ENCODE results near the gene KLHL42.
"Not testable (repeated sequence)": the region's sequence is repeated elsewhere in the genome, so short reads cannot be mapped to it uniquely, and the experiment has no call there.

KLHL42 gene

GRCh38 chr12:27820564-27820963 is 40.5 kb downstream of the KLHL42 start:
- DNase-seq, result no peak

DNA sequence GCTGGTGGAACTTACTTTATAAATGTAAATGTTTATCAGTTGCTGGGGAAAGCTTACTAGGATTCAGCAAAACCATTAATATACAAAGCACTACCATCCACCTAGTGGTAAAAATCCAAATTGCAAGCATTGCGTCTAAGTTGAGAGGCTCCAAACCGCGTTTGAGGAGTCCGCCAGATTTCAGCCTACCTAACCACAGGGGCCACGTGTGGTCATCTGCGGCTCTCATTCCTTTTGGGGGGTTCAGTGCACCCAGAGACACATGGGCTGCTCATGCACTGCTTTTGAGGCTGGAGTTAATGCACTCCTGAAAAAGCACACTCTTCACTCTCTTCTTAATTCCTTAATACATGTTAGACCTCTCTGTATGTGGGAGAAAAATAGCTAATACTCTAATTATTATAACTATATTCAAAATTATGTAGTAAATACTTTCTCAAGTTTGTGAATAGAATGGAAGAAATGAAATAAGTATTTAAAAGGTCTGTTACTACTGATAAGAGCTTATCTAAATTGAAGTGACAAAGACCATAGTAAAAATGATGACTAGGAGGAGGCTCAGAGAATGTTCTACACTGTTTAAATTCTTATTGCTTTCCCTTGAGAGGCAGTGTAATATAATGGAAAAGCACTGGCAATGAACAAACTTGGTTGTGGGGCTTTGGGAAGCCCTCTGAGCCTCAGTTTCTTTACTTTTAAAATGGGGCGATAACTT is 41.4 kb downstream of the KLHL42 start:
- DNase-seq, result peak in 1 of 2 donors; percentile 25

DNA sequence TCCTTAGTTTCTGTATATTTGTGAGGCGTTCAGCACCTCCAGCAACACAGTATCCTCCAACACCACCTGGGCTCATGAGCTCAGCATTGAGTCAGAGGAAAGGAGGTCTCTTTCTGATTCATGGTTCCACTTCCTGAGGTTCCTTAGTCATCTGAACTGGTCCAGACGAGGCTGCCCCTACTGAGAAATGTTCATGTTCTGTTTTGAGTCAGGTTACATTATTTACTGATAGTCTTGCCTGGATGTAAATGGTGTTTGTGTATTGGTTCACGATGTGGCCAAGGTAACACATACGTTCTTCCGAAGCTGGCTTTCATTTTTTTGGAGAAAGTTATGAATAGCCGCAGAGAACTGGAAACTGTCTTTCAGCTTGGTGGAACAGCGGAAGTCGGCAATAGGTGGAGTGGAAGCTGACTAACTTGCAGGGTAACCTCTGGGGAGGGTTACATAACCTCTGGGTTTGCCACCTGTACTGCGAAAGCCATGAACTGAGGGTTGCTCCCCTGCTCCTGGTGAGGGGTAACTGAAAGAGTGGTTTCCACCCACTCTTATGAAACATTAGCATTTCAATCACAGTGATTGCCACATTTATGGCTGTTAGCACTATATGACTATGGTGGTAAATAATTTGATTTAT is 42.2 kb downstream of the KLHL42 start:
- no peak for DNase-seq

GRCh38 chr12:27823038-27823437 is 43.0 kb downstream of the KLHL42 start:
- no peak for DNase-seq

DNA sequence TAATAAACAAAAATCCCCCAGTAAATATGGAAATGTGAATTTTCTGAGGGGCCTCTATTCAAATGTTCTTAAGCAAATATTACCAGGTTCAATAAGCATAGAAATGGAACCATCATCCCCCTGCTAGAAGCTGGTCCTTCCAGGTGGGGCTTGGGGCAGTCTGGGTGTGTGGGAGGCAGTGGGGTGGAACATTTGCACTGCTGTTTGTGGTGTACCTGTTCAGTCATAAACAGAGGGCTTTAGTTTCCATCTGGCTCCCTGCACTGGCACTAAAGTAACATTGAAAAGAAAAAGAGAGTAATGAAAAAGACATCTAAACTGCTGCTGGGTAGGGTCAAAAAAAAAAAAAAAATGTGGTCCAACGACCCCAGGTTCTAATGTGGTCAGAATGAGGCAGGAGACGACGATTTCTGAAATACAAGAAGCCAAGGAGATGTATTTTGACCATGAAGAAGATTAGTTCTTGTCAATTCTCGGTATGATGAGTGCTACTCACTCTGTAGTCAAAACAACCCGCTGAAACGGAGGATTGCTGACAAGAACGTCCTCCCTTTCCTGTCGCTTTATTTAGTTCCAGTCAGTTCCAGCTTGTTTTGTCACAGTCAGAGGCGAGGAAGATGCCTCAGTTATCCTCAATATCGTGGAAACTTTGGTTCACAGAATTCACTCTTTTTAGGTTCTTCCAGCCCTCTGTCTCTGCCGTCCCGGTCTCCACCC is 44.3 kb downstream of the KLHL42 start:
- DNase-seq, result no peak

GRCh38 chr12:27826076-27826475 is 46.0 kb downstream of the KLHL42 start:
- DNase-seq, result no peak

DNA sequence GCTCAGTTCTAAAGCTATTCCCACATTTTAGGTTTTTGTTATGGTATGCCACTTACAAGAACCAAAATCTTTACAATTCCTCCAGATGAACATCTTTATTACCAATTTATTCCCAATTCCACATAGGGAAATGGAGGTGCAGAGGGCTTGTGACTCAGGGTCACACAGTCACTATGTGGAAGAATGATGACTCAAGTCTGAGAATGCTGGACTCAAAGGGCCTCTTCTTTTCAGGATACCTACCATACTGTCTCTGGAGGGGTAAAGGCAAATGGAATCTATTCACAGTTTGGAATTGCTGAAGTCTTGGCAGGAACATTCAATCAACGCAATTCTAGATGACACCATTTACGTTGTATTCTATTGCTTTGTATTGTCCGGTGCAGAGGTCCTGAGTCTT is 48.2 kb downstream of the KLHL42 start:
- DNase-seq, result no peak

DNA sequence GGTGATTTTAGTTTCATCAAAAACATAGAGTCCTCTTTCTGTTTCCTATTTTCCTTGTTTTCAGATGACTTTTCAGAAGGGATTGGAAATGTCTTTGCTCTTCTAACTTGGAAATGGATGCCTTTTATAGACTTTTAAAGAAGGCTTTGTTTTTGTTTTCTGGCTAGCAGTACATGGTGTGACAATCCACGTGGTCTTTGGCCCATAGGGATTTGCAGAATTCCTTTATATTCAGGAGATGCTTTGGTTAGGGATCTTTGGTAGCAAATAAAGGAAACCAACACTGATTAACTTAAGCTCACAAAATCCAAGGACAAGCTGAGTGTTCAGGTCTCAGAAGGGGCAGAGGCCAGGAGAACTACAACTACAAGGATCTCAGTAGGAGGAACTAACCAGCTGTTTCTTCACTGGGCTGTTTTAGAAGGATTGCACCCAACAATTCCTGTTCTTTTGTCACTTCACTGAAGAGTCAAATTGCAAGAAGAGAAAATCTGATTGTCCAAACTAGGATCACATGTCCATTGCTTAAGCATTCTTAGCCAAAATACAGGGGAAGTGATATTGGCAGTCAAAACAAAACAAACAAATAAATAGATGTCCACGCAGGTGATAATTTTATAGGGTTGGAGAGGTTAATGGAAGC is 58.6 kb downstream of the KLHL42 start:
- no peak for DNase-seq

DNA sequence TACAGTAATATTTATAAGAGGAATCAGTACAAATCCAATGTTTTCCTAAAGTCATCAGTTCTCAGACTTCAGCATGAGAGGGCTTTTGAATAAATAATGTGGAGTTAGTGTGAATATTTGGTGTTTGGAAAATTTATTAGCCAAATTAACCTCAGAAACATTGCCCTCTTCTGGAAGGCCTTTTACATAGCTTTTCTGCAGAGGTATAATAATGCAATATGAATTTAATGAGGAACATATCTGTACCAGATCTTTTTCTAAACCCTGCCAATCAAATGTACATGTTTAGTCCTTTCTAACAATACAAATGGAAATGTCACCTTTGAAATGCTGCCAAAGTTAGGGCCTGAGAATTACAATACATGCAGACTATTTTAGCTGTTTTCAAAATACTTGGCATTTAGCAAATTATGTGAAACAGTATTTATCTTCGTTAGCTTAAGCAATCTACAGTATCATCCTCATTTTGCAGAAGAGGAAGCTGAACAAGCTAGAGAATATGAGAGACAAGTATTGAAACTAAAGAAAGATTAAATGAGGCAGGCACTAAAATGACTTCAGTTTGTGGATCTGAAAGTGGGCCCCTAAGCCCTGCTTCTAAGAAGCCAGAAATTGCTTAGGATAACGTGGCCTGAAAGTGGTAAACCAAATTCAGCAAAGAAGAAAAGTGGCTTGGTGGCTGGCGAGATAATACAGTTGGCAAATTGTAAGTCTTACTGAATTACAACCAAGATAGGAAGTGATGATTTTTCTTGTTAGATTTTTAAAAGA is 60.4 kb downstream of the KLHL42 start:
- DNase-seq, result no peak

DNA sequence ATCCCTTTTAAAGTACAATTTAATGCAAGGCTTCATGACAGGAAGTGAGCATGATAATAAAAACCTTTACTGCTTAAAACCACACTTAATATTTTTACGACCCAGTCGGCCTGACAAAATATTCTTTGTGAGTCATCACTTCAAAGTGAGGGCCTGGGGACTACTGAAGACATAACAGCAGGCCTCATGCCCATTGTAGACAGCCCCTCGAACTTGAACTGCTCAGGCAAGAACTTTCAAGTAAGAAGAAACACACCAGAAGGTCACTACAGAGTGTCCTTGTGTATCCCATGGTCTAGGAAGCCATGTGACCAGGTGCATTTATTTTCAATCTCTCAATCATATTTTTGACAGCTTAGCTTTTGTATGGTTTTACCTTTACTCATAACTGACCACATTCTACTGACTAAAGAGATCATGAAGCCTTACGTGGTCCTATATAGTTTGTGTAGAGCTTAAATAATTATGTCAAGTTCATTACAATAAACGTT is 61.4 kb downstream of the KLHL42 start:
- no peak for DNase-seq

DNA sequence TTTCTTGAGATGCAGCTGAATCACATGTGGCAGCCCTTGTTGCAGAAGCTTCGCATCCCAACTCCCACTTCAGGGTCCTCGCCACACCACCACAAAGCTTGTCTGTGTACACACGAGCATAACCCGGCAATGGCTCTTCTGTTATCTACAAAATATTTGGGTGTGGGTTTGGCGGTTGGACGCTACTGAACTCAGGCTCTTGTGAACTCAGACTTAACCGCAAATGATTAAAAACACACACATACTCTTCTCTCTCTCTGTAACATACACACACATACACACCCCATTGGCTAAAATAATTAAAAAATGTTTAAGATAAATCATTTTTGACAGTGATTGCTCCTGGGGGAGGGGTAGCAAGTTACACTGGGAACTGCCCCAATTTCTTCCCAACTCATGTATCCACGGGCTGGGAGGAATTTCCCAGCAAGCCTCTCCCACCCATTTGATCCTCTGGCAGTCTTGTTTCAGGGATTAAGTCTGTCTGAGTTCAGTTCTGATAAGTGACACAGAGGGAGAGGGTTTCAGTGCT is 63.7 kb downstream of the KLHL42 start:
- no peak for DNase-seq

- DNase-seq, result no peak
Measured at GRCh38 chr12:27844366-27845090, 64.5 kb downstream of the KLHL42 start.

DNA sequence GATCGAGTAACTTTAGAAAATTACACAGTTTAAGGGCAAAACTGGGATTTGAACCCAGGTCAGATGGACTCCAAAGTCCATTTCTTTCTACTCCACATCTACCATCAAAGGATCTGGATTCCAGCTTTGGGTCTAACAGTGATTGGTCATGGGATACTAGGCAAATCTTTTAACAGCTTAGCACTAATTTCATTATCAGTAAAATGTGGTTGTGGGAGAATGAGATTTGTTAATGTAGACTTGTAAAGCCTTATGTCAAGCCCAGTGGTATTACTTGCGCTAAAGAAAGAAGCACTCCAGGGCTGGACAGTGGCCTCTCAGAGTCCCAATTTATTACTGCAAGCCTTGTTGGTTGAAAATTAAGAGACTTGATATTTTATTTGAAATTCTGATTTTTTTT is 65.2 kb downstream of the KLHL42 start:
- DNase-seq, result no peak

- DNase-seq, result not testable (repeated sequence)
Measured at GRCh38 chr12:27845706-27846105, 65.7 kb downstream of the KLHL42 start.

DNA sequence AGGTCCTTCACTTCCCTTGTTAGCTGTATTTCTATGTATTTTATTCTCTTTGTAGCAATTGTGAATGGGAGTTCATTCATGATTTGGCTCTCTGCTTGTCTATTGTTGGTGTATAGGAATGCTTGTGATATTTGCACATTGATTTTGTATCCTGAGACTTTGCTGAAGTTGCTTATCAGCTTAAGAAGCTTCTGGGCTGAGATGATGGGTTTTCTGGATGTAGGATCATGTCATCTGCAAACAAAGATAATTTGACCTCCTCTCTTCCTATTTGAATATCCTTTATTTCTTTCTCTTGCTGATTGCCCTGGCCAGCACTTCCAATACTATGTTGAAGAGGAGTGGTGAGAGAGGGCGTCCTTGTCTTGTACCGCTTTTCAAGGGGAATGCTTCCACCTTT is 67.3 kb downstream of the KLHL42 start:
- not testable (repeated sequence) for DNase-seq

DNA sequence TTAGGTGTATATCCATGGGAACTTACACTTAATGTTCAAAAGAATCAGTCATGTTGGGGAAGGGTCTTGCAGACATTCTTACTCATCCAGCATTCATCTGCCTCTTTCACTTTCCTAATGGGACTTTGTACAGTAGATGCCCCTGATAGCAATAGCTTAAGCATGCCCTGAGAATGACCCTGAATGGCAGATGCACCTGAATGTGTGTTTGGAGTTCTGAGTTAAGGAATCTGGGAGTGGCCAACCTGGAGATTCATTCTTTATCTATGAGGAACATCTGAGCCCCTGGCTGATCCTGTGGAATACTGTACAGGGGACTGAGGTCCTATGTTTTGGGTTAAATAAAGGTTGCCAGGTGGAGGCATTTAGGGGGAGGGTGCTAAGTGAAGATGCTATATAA is 71.3 kb downstream of the KLHL42 start:
- no peak for DNase-seq

DNA sequence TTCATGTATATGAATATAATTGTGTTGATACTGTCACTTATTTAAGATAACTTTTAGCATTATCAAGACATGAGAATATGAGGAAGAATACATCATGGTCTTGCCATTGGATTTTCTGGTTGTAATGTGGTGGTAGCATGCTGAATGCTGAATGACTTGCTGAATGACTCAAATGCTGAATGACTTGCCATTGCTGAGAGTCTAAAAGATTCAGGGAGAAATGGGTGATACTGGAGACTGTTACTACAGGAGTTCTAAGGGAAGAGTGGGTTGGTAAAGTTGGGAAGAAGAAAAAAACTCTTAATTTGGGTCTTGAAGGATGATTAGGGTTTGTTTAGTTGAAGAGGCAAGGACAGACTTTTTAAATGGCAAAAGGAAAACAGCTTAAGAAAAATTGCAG is 72.1 kb downstream of the KLHL42 start:
- no peak for DNase-seq

All from bone marrow (tissue), 2 donors.